H1 (cell line): Measurements from ENCODE around the gene OR11A1. TPM values are rescaled to one million over a fixed set of nuclear protein-coding genes. Genes with fewer than 3 reads are reported as not detected.

Experiments
- HDAC6 ChIP-seq: IDR thresholded peaks from one replicate; pipeline ENCODE4 v1.7.1; 2012; ENCODE audit warnings: low read depth, mild to moderate bottlenecking, inconsistent platforms, low read length, moderate library complexity
- KDM1A ChIP-seq: fragments of 200-600, 300-600 bp; sonication (generic); IDR thresholded peaks from 2 replicates; pipeline ENCODE4 v1.7.1; 2016; ENCODE audit warnings: mild to moderate bottlenecking, low read length, borderline replicate concordance
- NRF1 ChIP-seq: IDR thresholded peaks from 2 replicates; pipeline ENCODE4 v1.6.1; 2011; ENCODE audit warnings: mild to moderate bottlenecking, low read depth, low read length, improper control_type of control experiment
- RAD21 ChIP-seq, 2 experiments: IDR thresholded peaks in 1 of 2; conservative IDR thresholded peaks in 1 of 2; 2 replicates each; pipeline ENCODE4 v1.6.1; 2011; ENCODE audit warnings: low read depth in 2 of 2, low read length in 2 of 2, improper control_type of control experiment in 1 of 2, inconsistent platforms in 1 of 2, mild to moderate bottlenecking in 1 of 2, moderate library complexity in 1 of 2
- SUZ12 ChIP-seq: fragments of 200-600 bp; sonication (generic); IDR thresholded peaks from 2 replicates; pipeline ENCODE4 v1.6.1; 2012; ENCODE audit warnings: mild to moderate bottlenecking, inconsistent platforms, low read length, moderate library complexity, mixed read lengths
- polyA plus RNA-seq, 7 experiments: library from polyadenylated mRNA; depleted of rRNA in 3 of 7; stranded (reverse) in 5 of 7; unstranded in 2 of 7; fragments of >200 nt in 5 of 7; fragments of 200-250 nt in 2 of 7; gene quantifications; 1 replicate in 5 of 7; 2 replicates in 1 of 7; 4 replicates in 1 of 7; pipeline versions ENCODE4 v1.2.1 to v1.2.3, GENCODE V29; 2011 to 2013; ENCODE audit warnings: missing spikeins in 2 of 7, mixed read lengths in 2 of 7
- total RNA-seq: library from RNA; stranded (reverse); fragmentation: NEBNext Ultra II Directional; extraction: Animal tissue kit (Norgen Biotek cat#: 25700); gene quantifications from 2 replicates; pipeline ENCODE4 v1.2.1, GENCODE V29; 2021

OR11A1 gene
- total and polyA plus RNA-seq, 2 of the 8 experiments (the other 6 are each of a cell fraction or from before 2014, with no cell fraction given) = not detected

GRCh38 chr6:29500594-29500993 lies 43.7 kb upstream of the OR11A1 start (continued):
- TF ChIP-seq KDM1A (no peak), NRF1 (no peak), HDAC6 (no peak), SUZ12 (no peak), RAD21 (IDR thresholded peaks at IDR 0.05 in 1 of 2, conservative IDR thresholded peaks at IDR 0.05 in 1 of 2; ENCODE audit: low read depth in 2 of 2, low read length in 2 of 2) (no peak)
